Body of pancreas (tissue), 4 donors: Measurements from ENCODE around the gene LYPD1. TPM values are rescaled to one million over a fixed set of nuclear protein-coding genes. Genes with fewer than 3 reads are reported as not detected.

Source experiments
- ATAC-seq: fragments of 150-250 bp; one replicate; pipeline ENCODE4 v1.9.1; 2016
- DNase-seq, 4 donors: peaks; one replicate each; pipeline ENCODE4 v3.0.0-alpha.2; 2019
- H3K27ac ChIP-seq, 4 donors: fragments of 200-600 bp; sonication (generic); 1 replicate in 3 of 4; 2 replicates in 1 of 4; pipeline versions ENCODE4 v1.5.1 to v1.6.1; 2016 to 2019; ENCODE audit warnings: mild to moderate bottlenecking in 1 of 4, mixed read lengths in 1 of 4, moderate library complexity in 1 of 4
- H3K27me3 ChIP-seq, 2 donors: fragments of 200-600 bp; sonication (generic); one replicate each; pipeline ENCODE4 v1.6.0; 2016; ENCODE audit warnings: mild to moderate bottlenecking in 1 of 2
- H3K36me3 ChIP-seq, 2 donors: fragments of 200-600 bp; sonication (generic); replicated peaks in 1 of 2; 2 replicates each; pipeline ENCODE4 v1.5.1; 2016; ENCODE audit warnings: low read depth in 2 of 2; ENCODE audit not compliant: insufficient read depth in 1 of 2
- H3K4me1 ChIP-seq: fragments of 200-600 bp; sonication (generic); one replicate; pipeline ENCODE4 v1.6.0; 2016
- H3K4me3 ChIP-seq, 2 donors: fragments of 200-600 bp; sonication (generic); 1 replicate in 1 of 2; 2 replicates in 1 of 2; pipeline ENCODE4 v1.5.1; 2016 to 2019
- H3K9me3 ChIP-seq, 3 donors: fragments of 200-600 bp; sonication (generic); 1 replicate in 2 of 3; 2 replicates in 1 of 3; pipeline ENCODE4 v1.5.1; 2016
- CTCF ChIP-seq, 7 experiments: fragments of 450-650 bp in 4 of 7; fragments of 200-600 bp in 3 of 7; sonication (generic) in 3 of 7; IDR thresholded peaks; one replicate each; pipeline ENCODE4 v1.5.1; 2016 to 2019; ENCODE audit warnings: antibody characterized with exemption in 7 of 7
- POLR2A ChIP-seq, 3 donors: fragments of 450-650 bp; IDR thresholded peaks; one replicate each; pipeline ENCODE4 v1.6.1; 2016; ENCODE audit warnings: antibody characterized with exemption in 3 of 3, mild to moderate bottlenecking in 2 of 3
- WGBS, 2 donors: methylation state at CpG; one replicate each; pipeline ENCODE4 v1.1.5; 2017; 5-methylcytosine and 5-hydroxymethylcytosine counted together
- intact Hi-C: fragments of 100-400 bp; cut with DNase I; formaldehyde crosslinking; loops from one replicate; pipeline ENCODE4 v1.15.1; 2023
- total RNA-seq, 2 donors: library from RNA; depleted of rRNA; stranded (reverse); fragments of >200 nt; gene quantifications; one replicate each; pipeline ENCODE4 v1.1.0, GENCODE V29; 2016

Gene LYPD1, protein sequence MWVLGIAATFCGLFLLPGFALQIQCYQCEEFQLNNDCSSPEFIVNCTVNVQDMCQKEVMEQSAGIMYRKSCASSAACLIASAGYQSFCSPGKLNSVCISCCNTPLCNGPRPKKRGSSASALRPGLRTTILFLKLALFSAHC
- total RNA-seq, result 1 to 10 TPM; 1.6 to 3.1 TPM

GRCh38 chr2:132669908-132670495 lies at the start of gene LYPD1:
LYPD1 (minus strand) TSS chr2:132670205; CDS start chr2:132669932, 273 bp downstream.
- peak within 1 kb of the TSS in 2 of 4 donors; percentile 46 to 68 for H3K27ac ChIP-seq
- H3K27me3 ChIP-seq, result no peaks in the 10 kb centered on the region
- 1 to 3% methylated on average over 10 to 59 of the region's 59 CpGs for WGBS, 2 donors
- peaks cover 32% of the 10 kb centered on the region for H3K4me1 ChIP-seq
- H3K9me3 ChIP-seq, result no peaks in the 10 kb centered on the region
- ATAC-seq (peak; percentile 51), DNase-seq (peak in 2 of 4 donors; percentile 22 to 30)
- H3K36me3 ChIP-seq, result no peaks in the 10 kb centered on the region
- TF ChIP-seq POLR2A (IDR thresholded peaks at IDR 0.05), result no peak
- TF ChIP-seq CTCF (IDR thresholded peaks at IDR 0.05), result no peak
- intact Hi-C loops, result no loop called here
- peak within 1 kb of the TSS; percentile 7 to 32 for H3K4me3 ChIP-seq

DNA sequence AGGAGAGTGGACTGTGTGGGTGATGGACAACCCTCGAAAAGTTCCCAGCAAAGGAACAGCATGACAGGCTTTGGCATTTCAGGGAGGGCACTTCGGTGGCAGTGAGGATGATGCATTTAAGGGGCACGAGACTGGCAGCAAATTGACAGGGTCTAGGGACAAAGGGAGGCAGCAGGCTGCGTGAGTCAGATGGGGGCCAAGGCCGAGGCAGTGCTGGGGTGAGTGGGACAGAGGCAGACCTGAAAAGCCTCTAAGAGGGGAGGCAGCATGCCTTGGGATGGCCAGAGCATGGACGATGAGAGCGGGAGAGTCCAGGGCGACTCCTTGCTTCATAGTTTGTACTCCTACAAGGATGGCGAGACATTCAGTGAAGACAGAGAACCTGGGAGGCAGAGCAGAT lies 49.5 kb upstream of the LYPD1 start:
- Histone ChIP-seq H3K27ac (no peak overlapping the region), H3K27me3 (no peaks in the 10 kb centered on the region), H3K36me3 (no peaks in the 10 kb centered on the region), H3K4me3 (no peak overlapping the region), H3K9me3 (no peaks in the 10 kb centered on the region), H3K4me1 (no peaks in the 10 kb centered on the region)
- no peak for DNase-seq
- intact Hi-C loops, result no loop called here
- WGBS, 2 donors, result 71 to 75% methylated on average over 8 to 9 of the region's 9 CpGs
- no peak for ATAC-seq
- no peak for TF ChIP-seq POLR2A (IDR thresholded peaks at IDR 0.05)
- no peak for TF ChIP-seq CTCF (IDR thresholded peaks at IDR 0.05)

DNA sequence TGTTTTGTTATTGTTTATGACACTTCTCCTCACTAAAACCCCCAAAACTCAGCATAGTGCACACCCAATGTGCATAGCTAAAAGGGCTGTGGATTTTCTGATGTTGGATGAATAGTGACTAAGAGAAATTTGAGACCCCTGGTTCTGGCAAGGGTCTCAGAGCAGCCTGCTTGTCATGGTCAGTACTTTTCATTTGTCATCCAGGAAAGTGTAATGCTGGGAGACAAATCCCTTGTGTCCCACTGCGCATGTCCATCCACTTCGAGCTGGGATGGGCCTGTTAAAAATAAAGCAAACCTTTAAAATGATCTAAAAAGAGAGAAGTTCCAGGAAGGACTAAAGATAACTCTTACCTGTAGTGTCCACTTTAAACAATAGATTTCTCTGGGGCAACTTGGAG lies 46.9 kb upstream of the LYPD1 start:
- no peak for ATAC-seq

GRCh38 chr2:132715386-132716351 lies 45.7 kb upstream of the LYPD1 start:
- Histone ChIP-seq H3K4me1 (no peaks in the 10 kb centered on the region), H3K4me3 (no peak overlapping the region), H3K27me3 (no peaks in the 10 kb centered on the region), H3K36me3 (no peaks in the 10 kb centered on the region), H3K27ac (no peak overlapping the region), H3K9me3 (no peaks in the 10 kb centered on the region)
- no peak for ATAC-seq
- 63 to 66% methylated on average over 7 of the region's 7 CpGs for WGBS, 2 donors
- no peak for TF ChIP-seq POLR2A (IDR thresholded peaks at IDR 0.05)
- TF ChIP-seq CTCF (IDR thresholded peaks at IDR 0.05), result no peak
- intact Hi-C loops, result no loop called here
- no peak for DNase-seq

More for the DNA sequence above, 46.9 kb upstream of the LYPD1 start:
- no peak overlapping the region for H3K4me3 ChIP-seq
- no peak for DNase-seq
- no peaks in the 10 kb centered on the region for H3K9me3 ChIP-seq
- no peaks in the 10 kb centered on the region for H3K4me1 ChIP-seq
- intact Hi-C loops, result no loop called here
- H3K36me3 ChIP-seq, result no peaks in the 10 kb centered on the region
- no peak for TF ChIP-seq CTCF (IDR thresholded peaks at IDR 0.05)
- TF ChIP-seq POLR2A (IDR thresholded peaks at IDR 0.05), result no peak
- no peak overlapping the region for H3K27ac ChIP-seq
- WGBS, 2 donors, result 66 to 81% methylated on average over 2 of the region's 2 CpGs
- no peaks in the 10 kb centered on the region for H3K27me3 ChIP-seq
